Right atrium auricular region (tissue), 2 donors: ENCODE data around the gene HSD17B11. TPM values are rescaled to one million over a fixed set of nuclear protein-coding genes. Genes with fewer than 3 reads are reported as not detected.
"Not testable (repeated sequence)": the region's sequence is repeated elsewhere in the genome, so short reads cannot be mapped to it uniquely, and the experiment has no call there.

ENCODE experiments used
- DNase-seq: peaks from one replicate; pipeline ENCODE4 v3.0.0-alpha.2; 2019; ENCODE audit warnings: low spot score
- H3K27ac ChIP-seq, 2 donors: fragments of 200-600 bp; sonication (generic); 1 replicate in 1 of 2; 2 replicates in 1 of 2; pipeline ENCODE4 v1.5.1; 2016 to 2019
- H3K27me3 ChIP-seq, 2 donors: fragments of 200-600 bp; sonication (generic); one replicate each; pipeline versions ENCODE4 v1.5.1 to v1.6.0; 2017 to 2019
- H3K36me3 ChIP-seq: fragments of 200-600 bp; sonication (generic); one replicate; pipeline ENCODE4 v1.5.1; 2016
- H3K4me1 ChIP-seq, 2 donors: fragments of 200-600 bp; sonication (generic); one replicate each; pipeline versions ENCODE4 v1.5.1 to v1.6.0; 2017 to 2019
- H3K4me3 ChIP-seq, 2 donors: fragments of 200-600 bp; sonication (generic); 1 replicate in 1 of 2; 2 replicates in 1 of 2; pipeline ENCODE4 v1.5.1; 2017 to 2019; ENCODE audit warnings: mild to moderate bottlenecking in 1 of 2, moderate library complexity in 1 of 2
- H3K9me3 ChIP-seq, 2 donors: fragments of 200-600 bp; sonication (generic); one replicate each; pipeline ENCODE4 v1.5.1; 2019
- CTCF ChIP-seq, 2 donors: fragments of 200-600 bp; sonication (generic); IDR thresholded peaks; one replicate each; pipeline ENCODE4 v1.5.1; 2019; ENCODE audit warnings: antibody characterized with exemption in 2 of 2
- total RNA-seq, 2 donors: library from RNA; depleted of rRNA; stranded (reverse); fragments of >200 nt; gene quantifications; one replicate each; pipeline ENCODE4 v1.1.0, GENCODE V29; 2016

Gene HSD17B11
- total RNA-seq, 2 donors from 2014 or later = 32.4 to 33.8 TPM

DNA sequence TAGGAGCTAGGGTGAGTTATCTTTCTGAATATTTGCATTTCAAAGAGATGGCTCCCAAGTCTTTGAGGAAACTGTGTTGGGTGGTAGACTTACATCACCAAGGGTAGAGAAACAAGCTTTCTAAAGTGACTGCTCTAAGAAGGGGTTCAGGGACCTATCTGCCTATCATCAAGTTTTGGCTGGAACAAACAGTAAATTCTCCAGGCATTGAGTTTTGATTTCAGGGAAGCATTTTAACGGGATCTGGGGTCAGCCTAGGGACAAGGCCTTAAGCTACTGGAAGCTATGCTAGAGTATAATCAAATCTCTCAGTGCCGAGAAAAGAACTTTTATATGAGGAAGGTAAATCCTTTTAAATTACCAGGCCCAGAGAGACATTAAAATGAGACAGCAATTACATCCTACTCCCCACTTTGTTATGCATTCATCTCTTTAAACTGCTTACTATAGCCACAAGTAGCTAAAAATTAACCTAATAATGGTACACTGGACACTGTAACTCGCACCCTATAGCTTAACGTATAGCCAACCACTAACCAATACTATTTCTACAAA, 29.4 kb upstream of the HSD17B11 start:
- no peak for TF ChIP-seq CTCF (IDR thresholded peaks at IDR 0.05)
- Histone ChIP-seq H3K36me3 (no peaks in the 10 kb centered on the region), H3K9me3 (no peaks in the 10 kb centered on the region), H3K27me3 (no peaks in the 10 kb centered on the region), H3K27ac (no peak overlapping the region), H3K4me1 (peaks cover 0 to 29% of the 10 kb centered on the region in 2 donors), H3K4me3 (no peak overlapping the region)
- no peak for DNase-seq

- H3K27me3 ChIP-seq = no peaks in the 10 kb centered on the region
Measured at GRCh38 chr4:87419578-87420249, 28.7 kb upstream of the HSD17B11 start.

DNA sequence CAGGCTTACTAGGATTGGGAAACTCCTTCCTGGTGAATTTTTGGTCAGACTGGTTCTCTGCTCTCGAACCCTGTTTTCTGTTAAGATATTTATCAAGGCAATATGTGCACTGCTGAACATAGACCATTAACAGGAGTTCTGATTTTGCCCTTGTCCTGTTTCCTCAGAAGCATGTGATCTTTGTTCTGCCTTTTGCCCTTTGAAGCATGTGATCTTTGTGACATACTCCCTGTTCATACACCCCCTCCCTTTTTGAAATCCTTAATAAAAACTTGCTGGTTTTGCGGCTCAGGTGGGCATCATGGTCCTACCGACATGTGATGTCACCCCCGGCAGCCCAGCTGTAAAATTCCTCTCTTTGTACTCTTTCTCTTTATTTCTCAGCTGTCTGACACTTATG, 27.4 kb upstream of the HSD17B11 start:
- not testable (repeated sequence) for DNase-seq, H3K27ac ChIP-seq, H3K9me3 ChIP-seq, H3K36me3 ChIP-seq, H3K4me3 ChIP-seq, H3K27me3 ChIP-seq
- peaks cover 0 to 14% of the 10 kb centered on the region in 2 donors for H3K4me1 ChIP-seq

More at GRCh38 chr4:87419578-87420249, 28.7 kb upstream of the HSD17B11 start:
- no peak for TF ChIP-seq CTCF (IDR thresholded peaks at IDR 0.05)
- no peaks in the 10 kb centered on the region for H3K9me3 ChIP-seq
- no peaks in the 10 kb centered on the region for H3K36me3 ChIP-seq
- H3K27ac ChIP-seq = no peak overlapping the region
- H3K4me1 ChIP-seq = peaks cover 0 to 24% of the 10 kb centered on the region in 2 donors
- no peak overlapping the region for H3K4me3 ChIP-seq
- DNase-seq = no peak

- no peak for TF ChIP-seq CTCF (IDR thresholded peaks at IDR 0.05)
- H3K36me3 ChIP-seq = no peaks in the 10 kb centered on the region
- no peak for DNase-seq
- H3K4me1 ChIP-seq = peaks cover 0 to 9% of the 10 kb centered on the region in 2 donors
- no peaks in the 10 kb centered on the region for H3K27me3 ChIP-seq
- no peak overlapping the region for H3K27ac ChIP-seq
- H3K9me3 ChIP-seq = no peaks in the 10 kb centered on the region
- no peak overlapping the region for H3K4me3 ChIP-seq
Measured at GRCh38 chr4:87416965-87417364, 26.0 kb upstream of the HSD17B11 start.

- no peak for TF ChIP-seq CTCF (IDR thresholded peaks at IDR 0.05)
- Histone ChIP-seq H3K36me3 (no peaks in the 10 kb centered on the region), H3K4me3 (no peak overlapping the region), H3K4me1 (no peaks in the 10 kb centered on the region), H3K27me3 (no peaks in the 10 kb centered on the region), H3K9me3 (no peaks in the 10 kb centered on the region), H3K27ac (no peak overlapping the region)
- no peak for DNase-seq
Measured at GRCh38 chr4:87414816-87415215, 23.8 kb upstream of the HSD17B11 start.

- Histone ChIP-seq H3K27me3 (no peaks in the 10 kb centered on the region), H3K4me3 (no peak overlapping the region), H3K9me3 (no peaks in the 10 kb centered on the region), H3K27ac (no peak overlapping the region), H3K36me3 (no peaks in the 10 kb centered on the region), H3K4me1 (no peaks in the 10 kb centered on the region)
- DNase-seq = no peak
- TF ChIP-seq CTCF (IDR thresholded peaks at IDR 0.05) = no peak
Measured at GRCh38 chr4:87410679-87411078, 19.7 kb upstream of the HSD17B11 start.
